Stimulated activated CD4-positive, alpha-beta T cell treated with anti-CD3 and anti-CD28 coated beads, Interleukin-15, amount 100 ng/mL, for 48 hours (primary cell): ENCODE data around the gene FBXO40.

Experiments used
- DNase-seq, 2 donors: peaks; one replicate each; pipeline ENCODE4 v3.0.0-alpha.2; 2020; ENCODE audit warnings: low read depth in 2 of 2

Gene FBXO40

GRCh38 chr3:121621491-121621890 lies 28.3 kb downstream of the FBXO40 start:
- DNase-seq: no peak

- no peak for DNase-seq
These were observed 31.1 kb downstream of the FBXO40 start for GRCh38 chr3:121624147-121624899.

GRCh38 chr3:121626495-121626894 lies 33.3 kb downstream of the FBXO40 start:
- DNase-seq: no peak

GRCh38 chr3:121627211-121627610 lies 34.0 kb downstream of the FBXO40 start:
- no peak for DNase-seq

GRCh38 chr3:121627622-121628021 lies 34.4 kb downstream of the FBXO40 start:
- DNase-seq: no peak

- no peak for DNase-seq
These were observed 36.4 kb downstream of the FBXO40 start for GRCh38 chr3:121629601-121630000.

- no peak for DNase-seq
These were observed 37.2 kb downstream of the FBXO40 start for GRCh38 chr3:121630355-121630754.

- no peak for DNase-seq
These were observed 44.7 kb downstream of the FBXO40 start for GRCh38 chr3:121637922-121638321.

GRCh38 chr3:121641127-121641526 lies 47.9 kb downstream of the FBXO40 start:
- no peak for DNase-seq

- no peak for DNase-seq
These were observed 49.6 kb downstream of the FBXO40 start for GRCh38 chr3:121642601-121643314.

GRCh38 chr3:121645054-121645453 lies 51.9 kb downstream of the FBXO40 start:
- DNase-seq: no peak

- DNase-seq: no peak
These were observed 55.2 kb downstream of the FBXO40 start for GRCh38 chr3:121648219-121648958.

GRCh38 chr3:121649645-121650044 lies 56.5 kb downstream of the FBXO40 start:
- DNase-seq: no peak

GRCh38 chr3:121651684-121652083 lies 58.5 kb downstream of the FBXO40 start:
- no peak for DNase-seq

- no peak for DNase-seq
These were observed 61.6 kb downstream of the FBXO40 start for GRCh38 chr3:121654493-121655385.

GRCh38 chr3:121658716-121659435 lies 65.7 kb downstream of the FBXO40 start:
- DNase-seq: no peak

GRCh38 chr3:121659586-121659985 lies 66.4 kb downstream of the FBXO40 start:
- DNase-seq: no peak

- peak; percentile 51 to 54 for DNase-seq
These were observed 67.4 kb downstream of the FBXO40 start, which contains the start of gene HCLS1 for GRCh38 chr3:121660356-121661171. Gene HCLS1 (minus strand): TSS chr3:121660903. CDS start chr3:121658347, 2,556 bp downstream.

GRCh38 chr3:121661376-121661775 lies 68.2 kb downstream of the FBXO40 start:
- DNase-seq: no peak

GRCh38 chr3:121662742-121663141 lies 69.6 kb downstream of the FBXO40 start:
- DNase-seq: no peak
